GM23338 (cell line): ENCODE measurements around the gene HECTD1. TPM values are rescaled to one million over a fixed set of nuclear protein-coding genes. Genes with fewer than 3 reads are reported as not detected.

Source experiments
- ATAC-seq: fragments of 200-7000 bp; cut with Tn5 transposase; 3 replicates; pipeline ENCODE4 v1.9.1; 2020
- DNase-seq: peaks from one replicate; pipeline ENCODE4 v3.0.0-alpha.2; 2015; ENCODE audit warnings: low spot score
- H2AFZ ChIP-seq: fragments of 200-600 bp; sonication (generic); 2 replicates; pipeline ENCODE4 v1.8.0; 2016; ENCODE audit warnings: antibody characterized with exemption, mild to moderate bottlenecking, moderate library complexity
- H3F3A ChIP-seq: fragments of 200-600 bp; sonication (generic); replicated peaks from 2 replicates; pipeline ENCODE4 v1.8.0; 2017; ENCODE audit warnings: antibody characterized with exemption, mixed run types, low read depth
- H3K27ac ChIP-seq: fragments of 200-600 bp; sonication (generic); 2 replicates; pipeline ENCODE4 v1.6.1; 2016; ENCODE audit warnings: low read depth
- H3K27me3 ChIP-seq: fragments of 200-600 bp; sonication (generic); 2 replicates; pipeline ENCODE4 v1.8.0; 2016; ENCODE audit warnings: mild to moderate bottlenecking, mixed run types, moderate library complexity; ENCODE audit not compliant: insufficient read depth
- H3K36me3 ChIP-seq: fragments of 200-600 bp; sonication (generic); 2 replicates; pipeline ENCODE4 v1.8.0; 2016; ENCODE audit warnings: mild to moderate bottlenecking; ENCODE audit not compliant: insufficient read depth
- H3K4me1 ChIP-seq: fragments of 200-600 bp; sonication (generic); 2 replicates; pipeline ENCODE4 v1.8.0; 2016; ENCODE audit warnings: mild to moderate bottlenecking, moderate library complexity; ENCODE audit not compliant: insufficient read depth
- H3K4me2 ChIP-seq: fragments of 200-600 bp; sonication (generic); 2 replicates; pipeline ENCODE4 v1.7.1; 2017; ENCODE audit warnings: mixed run types
- H3K4me3 ChIP-seq: fragments of 200-600 bp; sonication (generic); 2 replicates; pipeline ENCODE4 v1.6.1; 2016; ENCODE audit warnings: mixed run types
- H3K79me2 ChIP-seq: fragments of 200-600 bp; sonication (generic); replicated peaks from 2 replicates; pipeline ENCODE4 v1.8.0; 2017; ENCODE audit warnings: mild to moderate bottlenecking; ENCODE audit not compliant: insufficient read depth
- H3K9me2 ChIP-seq: fragments of 200-600 bp; sonication (generic); 2 replicates; pipeline ENCODE4 v1.8.0; 2017; ENCODE audit not compliant: insufficient read depth
- H4K20me1 ChIP-seq: fragments of 200-600 bp; sonication (generic); replicated peaks from 2 replicates; pipeline ENCODE4 v1.8.0; 2017; ENCODE audit warnings: mild to moderate bottlenecking; ENCODE audit not compliant: insufficient read depth
- H3K27ac Mint-ChIP-seq: 2 replicates; pipeline ENCODE4 v1.8.0; 2020; ENCODE audit warnings: inconsistent platforms, mild to moderate bottlenecking, moderate library complexity, mixed read lengths
- H3K27me3 Mint-ChIP-seq: 3 replicates; pipeline ENCODE4 v1.8.0; 2022; ENCODE audit warnings: low read depth, mild to moderate bottlenecking, moderate library complexity, mixed read lengths, inconsistent platforms; ENCODE audit not compliant: insufficient read depth, poor library complexity
- H3K36me3 Mint-ChIP-seq: 3 replicates; pipeline ENCODE4 v1.8.0; 2021; ENCODE audit warnings: low read depth, mild to moderate bottlenecking, inconsistent platforms, moderate library complexity, mixed read lengths
- H3K4me1 Mint-ChIP-seq: 3 replicates; pipeline ENCODE4 v1.8.0; 2020; ENCODE audit warnings: mild to moderate bottlenecking, inconsistent platforms, mixed read lengths
- H3K4me3 Mint-ChIP-seq: 3 replicates; pipeline ENCODE4 v1.8.0; 2021; ENCODE audit warnings: moderate library complexity, mild to moderate bottlenecking, inconsistent platforms, mixed read lengths
- H3K9me3 Mint-ChIP-seq: 3 replicates; pipeline ENCODE4 v1.8.0; 2020; ENCODE audit warnings: moderate library complexity, mild to moderate bottlenecking, inconsistent platforms, mixed read lengths
- CREB1 ChIP-seq: fragments of 250-450 bp; sonication (Bioruptor Pico); IDR thresholded peaks from 2 replicates; pipeline ENCODE4 v1.5.0; 2020; ENCODE audit warnings: low read depth, mild to moderate bottlenecking, moderate library complexity
- CTCF ChIP-seq, 2 experiments: fragments of 200-600 bp in 1 of 2; sonication (generic) in 1 of 2; conservative IDR thresholded peaks; 2 replicates each; pipeline versions ENCODE4 v1.5.1 to v1.6.1; 2016 to 2017; ENCODE audit warnings: antibody characterized with exemption in 2 of 2, low read depth in 2 of 2, mild to moderate bottlenecking in 2 of 2, moderate library complexity in 1 of 2
- ETS1 ChIP-seq: IDR thresholded peaks from 2 replicates; pipeline ENCODE4 v1.6.1; 2016; ENCODE audit warnings: antibody characterized with exemption
- EZH2 ChIP-seq: fragments of 200-600 bp; sonication (generic); IDR thresholded peaks from one replicate; pipeline ENCODE4 v1.8.0; 2017; ENCODE audit warnings: antibody characterized with exemption, mild to moderate bottlenecking, low read depth; ENCODE audit not compliant: unreplicated experiment
- EZH2phosphoT487 ChIP-seq: fragments of 200-600 bp; sonication (generic); IDR thresholded peaks from one replicate; pipeline ENCODE4 v1.8.1; 2018; ENCODE audit warnings: antibody characterized with exemption; ENCODE audit not compliant: unreplicated experiment
- JUNB ChIP-seq: IDR thresholded peaks from one replicate; pipeline ENCODE4 v1.6.1; 2016; ENCODE audit warnings: antibody characterized with exemption; ENCODE audit not compliant: unreplicated experiment
- NANOG ChIP-seq: IDR thresholded peaks from 2 replicates; pipeline ENCODE4 v1.6.1; 2016; ENCODE audit warnings: antibody characterized with exemption, borderline replicate concordance
- POLR2AphosphoS5 ChIP-seq: IDR thresholded peaks from 2 replicates; pipeline ENCODE4 v1.6.1; 2016; ENCODE audit warnings: antibody characterized with exemption, low read depth
- REST ChIP-seq: IDR thresholded peaks from one replicate; pipeline ENCODE4 v1.6.1; 2018; ENCODE audit warnings: antibody characterized with exemption; ENCODE audit not compliant: unreplicated experiment
- STAT1 ChIP-seq: IDR thresholded peaks from one replicate; pipeline ENCODE4 v1.6.1; 2016; ENCODE audit warnings: antibody characterized with exemption; ENCODE audit not compliant: unreplicated experiment
- ZNF114 ChIP-seq: fragments of 250-450 bp; sonication (Bioruptor Pico); IDR thresholded peaks from 2 replicates; pipeline ENCODE4 v1.5.0; 2020; ENCODE audit warnings: mild to moderate bottlenecking, moderate library complexity
- ZNF462 ChIP-seq: fragments of 250-450 bp; sonication (Bioruptor Pico); IDR thresholded peaks from 2 replicates; pipeline ENCODE4 v1.5.0; 2020; ENCODE audit warnings: mild to moderate bottlenecking, moderate library complexity
- polyA plus RNA-seq: library from polyadenylated mRNA; unstranded; fragments of >200 nt; fragmentation: Nextera tagmentation; extraction: Ambion mirVana; gene quantifications from 2 replicates; pipeline ENCODE4 v1.2.1, GENCODE V29; 2016
- total RNA-seq: library from RNA; depleted of rRNA; stranded (reverse); fragments of >200 nt; shearing (Covaris generic); gene quantifications from 2 replicates; pipeline ENCODE4 v1.2.3, GENCODE V29; 2014

Gene HECTD1
- total and polyA plus RNA-seq, 2 experiments from 2014 or later = 42.1 to 132 TPM

GRCh38 chr14:31181271-31181670 is 26.3 kb downstream of the HECTD1 start:
- H3K4me3 Mint-ChIP-seq = no peak overlapping the region
- Histone ChIP-seq H3K4me1 (no peaks in the 10 kb centered on the region), H3K27me3 (no peaks in the 10 kb centered on the region), H2AFZ (no peak overlapping the region), H3K4me2 (no peak overlapping the region), H3K36me3 (no peaks in the 10 kb centered on the region), H3K27ac (0 out of 2 replicates have a peak overlapping the region, but pooled peaks have one; percentile 21), H3F3A (0 out of 2 replicates have a peak, but pooled peaks cover 3% of the 10 kb centered on the region), H3K4me3 (no peak overlapping the region), H3K9me2 (no peaks in the 10 kb centered on the region), H3K79me2 (peaks cover 58% of the 10 kb centered on the region), H4K20me1 (peaks cover 16% of the 10 kb centered on the region)
- H3K9me3 Mint-ChIP-seq = no peaks in the 10 kb centered on the region
- no peaks in the 10 kb centered on the region for H3K4me1 Mint-ChIP-seq
- no peak for DNase-seq
- no peak for ATAC-seq
- peaks cover 15% of the 10 kb centered on the region for H3K36me3 Mint-ChIP-seq
- H3K27ac Mint-ChIP-seq = no peak overlapping the region
- H3K27me3 Mint-ChIP-seq = no peaks in the 10 kb centered on the region
- no peak for TF ChIP-seq JUNB
- no peak for TF ChIP-seq POLR2AphosphoS5
- no peak for TF ChIP-seq EZH2phosphoT487
- no peak for TF ChIP-seq NANOG
- no peak for TF ChIP-seq EZH2
- TF ChIP-seq REST = no peak
- TF ChIP-seq ETS1 = no peak
- TF ChIP-seq STAT1 = no peak
- TF ChIP-seq ZNF114 (CRISPR knock-in tag) = no peak
- TF ChIP-seq CREB1 = no peak
- no peak for TF ChIP-seq CTCF (conservative IDR thresholded peaks at IDR 0.05; ENCODE audit: low read depth in 2 of 2)
- TF ChIP-seq ZNF462 (CRISPR knock-in tag) = no peak
